NCI-H345 treated with DMSO at 0.1 percent for 48 hours (cell line): ENCODE results near the gene CPN1.

Experiments
- DNase-seq: peaks from one replicate; lab custom pipeline; 2025; ENCODE audit not compliant: unreplicated experiment; lab: John Stamatoyannopoulos, UW

CPN1 gene

GRCh38 chr10:99999319-100000108 lies 82.2 kb downstream of the CPN1 start:
- DNase-seq, result no peak

- no peak for DNase-seq
Observed at GRCh38 chr10:99998889-99999288, 82.8 kb downstream of the CPN1 start.

- no peak for DNase-seq
Observed at GRCh38 chr10:99996671-99997648, 84.7 kb downstream of the CPN1 start.

GRCh38 chr10:99995713-99996112 lies 86.0 kb downstream of the CPN1 start:
- DNase-seq, result no peak

GRCh38 chr10:99995269-99995668 lies 86.4 kb downstream of the CPN1 start:
- DNase-seq, result no peak

- DNase-seq, result no peak
Observed at GRCh38 chr10:99994801-99995200, 86.9 kb downstream of the CPN1 start.

- no peak for DNase-seq
Observed at GRCh38 chr10:99993701-99994689, 87.7 kb downstream of the CPN1 start.
